Panc1 (cell line): Measurements from ENCODE around the gene ZNF326. TPM values are rescaled to one million over a fixed set of nuclear protein-coding genes. Genes with fewer than 3 reads are reported as not detected.

Source experiments
- ATAC-seq: fragments of 200-7000 bp; cut with Tn5 transposase; 2 replicates; pipeline ENCODE4 v1.9.1; 2020; ENCODE audit warnings: mild to moderate bottlenecking, moderate library complexity
- BruUV-seq: library from RNA; stranded (reverse); fragments of 400-500 nt; replicated peaks from 2 replicates; lab custom pipeline; 2021; lab: Mats Ljungman, UMichigan
- CTCF ChIA-PET: fragments of 300-600 bp; sonication (Branson Sonifier 250); formaldehyde crosslinking; loops from one replicate; lab custom pipeline; 2022; ENCODE audit warnings: antibody characterized with exemption; lab: Charles Lee
- POLR2A ChIA-PET: fragments of 300-600 bp; sonication (Branson Sonifier 250); formaldehyde crosslinking; loops from one replicate; lab custom pipeline; 2022; ENCODE audit warnings: antibody characterized with exemption; lab: Charles Lee
- DNase-seq: peaks from one replicate; pipeline ENCODE4 v3.0.0-alpha.2; 2010; ENCODE audit warnings: low read depth, low spot score
- H3K27ac ChIP-seq: 2 replicates; pipeline ENCODE4 v1.5.1; 2011; ENCODE audit warnings: mild to moderate bottlenecking, low read length, inconsistent platforms
- H3K27me3 ChIP-seq: fragments of 200-500 bp; sonication (Bioruptor generic); 2 replicates; pipeline ENCODE4 v1.6.0; 2014; ENCODE audit warnings: low read length, inconsistent platforms; ENCODE audit not compliant: control insufficient read depth, insufficient read depth
- H3K36me3 ChIP-seq: fragments of 200-500 bp; sonication (Bioruptor generic); 2 replicates; pipeline ENCODE4 v1.5.1; 2014; ENCODE audit warnings: inconsistent platforms, mild to moderate bottlenecking, low read length, moderate library complexity; ENCODE audit not compliant: control insufficient read depth, insufficient read depth
- H3K4me1 ChIP-seq: 2 replicates; pipeline ENCODE4 v1.5.1; 2011; ENCODE audit warnings: inconsistent platforms, mild to moderate bottlenecking, low read length, moderate library complexity; ENCODE audit not compliant: control insufficient read depth, insufficient read depth
- H3K4me3 ChIP-seq, 2 experiments: 2 replicates each; pipeline ENCODE4 v1.5.1; 2011 to 2012; ENCODE audit warnings: low read depth in 2 of 2, low read length in 2 of 2, mild to moderate bottlenecking in 2 of 2, inconsistent platforms in 1 of 2, moderate library complexity in 1 of 2
- H3K9me3 ChIP-seq: fragments of 200-500 bp; sonication (Bioruptor generic); 2 replicates; pipeline ENCODE4 v1.5.1; 2014; ENCODE audit warnings: low read depth, mild to moderate bottlenecking, inconsistent platforms, low read length, moderate library complexity; ENCODE audit not compliant: control insufficient read depth, insufficient read depth
- CTCF ChIP-seq: fragments of 450-650 bp; IDR thresholded peaks from 2 replicates; pipeline ENCODE4 v1.5.1; 2017; ENCODE audit warnings: mild to moderate bottlenecking
- POLR2AphosphoS5 ChIP-seq: IDR thresholded peaks from 2 replicates; pipeline ENCODE4 v1.6.1; 2012; ENCODE audit warnings: mild to moderate bottlenecking, low read depth, low read length, moderate library complexity
- REST ChIP-seq, 2 experiments: IDR thresholded peaks; 2 replicates each; pipeline ENCODE4 v1.6.1; 2011 to 2012; ENCODE audit warnings: low read depth in 2 of 2, control low read depth in 1 of 2, low read length in 1 of 2, mild to moderate bottlenecking in 1 of 2, moderate library complexity in 1 of 2; ENCODE audit not compliant: insufficient read depth in 1 of 2
- SIN3A ChIP-seq: IDR thresholded peaks from 2 replicates; pipeline ENCODE4 v1.6.1; 2012; ENCODE audit warnings: low read depth, mild to moderate bottlenecking, low read length, moderate library complexity, borderline replicate concordance; ENCODE audit not compliant: insufficient read depth
- TCF7L2 ChIP-seq: IDR thresholded peaks from 2 replicates; pipeline ENCODE4 v1.6.1; 2011; ENCODE audit warnings: mild to moderate bottlenecking, low read depth, low read length, inconsistent platforms
- in situ Hi-C: cut with HindIII; loops from 2 replicates; pipeline ENCODE4 v1.10.0; 2016; ENCODE audit warnings: low sequenced_read_pairs, low pct_unique_long_range_greater_than_20kb
- intact Hi-C: fragments of 100-400 bp; cut with micrococcal nuclease; formaldehyde crosslinking; loops from one replicate; pipeline ENCODE4 v1.10.0; 2022; ENCODE audit not compliant: unreplicated experiment
- total RNA-seq: library from RNA; stranded (reverse); gene quantifications from one replicate; pipeline ENCODE4 v1.2.1, GENCODE V29; 2021; ENCODE audit not compliant: unreplicated experiment

Gene ZNF326
- total RNA-seq, 1 experiment from 2014 or later: 19.7 TPM

DNA sequence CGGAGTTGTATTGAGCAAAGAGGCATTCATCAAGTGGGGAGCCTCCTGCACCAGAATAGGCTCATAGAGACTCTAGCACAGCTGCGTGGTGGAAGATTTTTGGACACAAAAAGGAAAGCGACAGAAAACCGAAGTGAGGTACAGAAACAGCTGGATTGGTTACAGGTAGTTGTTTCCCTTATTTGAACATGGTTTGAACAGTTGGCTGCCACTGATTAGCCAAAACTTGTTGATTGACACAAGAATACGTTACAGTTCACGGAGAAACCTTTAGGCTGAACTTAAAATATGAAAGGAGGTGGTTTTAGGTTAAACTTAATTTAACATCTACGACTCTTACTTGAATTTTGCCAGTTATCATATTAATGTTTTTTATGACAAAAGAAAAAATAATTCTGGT, 89.1 kb downstream of the ZNF326 start:
- TF ChIP-seq SIN3A (no peak), CTCF (no peak), REST (IDR thresholded peaks at IDR 0.05; ENCODE audit: insufficient read depth in 1 of 2, low read depth in 2 of 2, low read length in 1 of 2) (no peak), TCF7L2 (no peak), POLR2AphosphoS5 (no peak)
- Histone ChIP-seq H3K4me1 (no peaks in the 10 kb centered on the region), H3K27me3 (peaks cover 32% of the 10 kb centered on the region), H3K4me3 (no peak overlapping the region), H3K36me3 (no peaks in the 10 kb centered on the region), H3K9me3 (no peaks in the 10 kb centered on the region), H3K27ac (no peak overlapping the region)
- no TSS peak for BruUV-seq
- ChIA-PET POLR2A (no interaction called here), CTCF (no interaction called here)
- ATAC-seq (no peak), DNase-seq (no peak)
- in situ Hi-C loops (no loop called here), intact Hi-C loops (no loop called here)

Other genes starting within 250 kb of the ZNF326 start
- gene LRRC8D, start 174.1 kb upstream of the ZNF326 start, total RNA-seq: 43.3 TPM